Cardiac fibroblast (primary cell): ENCODE data around the gene ZNF213.

Experiments
- DNase-seq, 2 donors: peaks; one replicate each; pipeline versions ENCODE4 v3.0.0 to v3.0.0-alpha.2; 2010; ENCODE audit warnings: low read depth in 2 of 2
- H3K4me3 ChIP-seq, 2 donors: replicated peaks in 1 of 2; 1 replicate in 1 of 2; 2 replicates in 1 of 2; pipeline ENCODE4 v1.5.1; 2011; ENCODE audit warnings: low read depth in 2 of 2, low read length in 2 of 2, mild to moderate bottlenecking in 2 of 2, moderate library complexity in 1 of 2
- CTCF ChIP-seq: IDR thresholded peaks from one replicate; pipeline ENCODE4 v1.5.1; 2011; ENCODE audit warnings: low read depth, mild to moderate bottlenecking, low read length, inconsistent platforms

Gene ZNF213

GRCh38 chr16:3182608-3183444 lies 48.0 kb downstream of the ZNF213 start:
- no peak for TF ChIP-seq CTCF
- peak overlapping the region; percentile 36 to 59 for H3K4me3 ChIP-seq
- DNase-seq = peak; percentile 47 to 86

GRCh38 chr16:3183445-3184139 lies 48.8 kb downstream of the ZNF213 start:
- no peak for TF ChIP-seq CTCF
- no peak for DNase-seq
- H3K4me3 ChIP-seq = peak overlapping the region; percentile 36 to 59

- H3K4me3 ChIP-seq = no peak overlapping the region
- DNase-seq = no peak
- TF ChIP-seq CTCF = no peak
These were observed 52.3 kb downstream of the ZNF213 start for GRCh38 chr16:3186946-3187690.

GRCh38 chr16:3187798-3188674 lies 53.2 kb downstream of the ZNF213 start, which contains the start of gene OR1F1:
TSS of gene OR1F1 (plus strand) at chr16:3188204.
- DNase-seq = peak; percentile 55 to 91
- peak within 1 kb of the TSS; percentile 53 to 67 for H3K4me3 ChIP-seq
- TF ChIP-seq CTCF = no peak

GRCh38 chr16:3188675-3188924 lies 53.8 kb downstream of the ZNF213 start:
- DNase-seq = no peak
- no peak for TF ChIP-seq CTCF
- peak overlapping the region; percentile 53 to 67 for H3K4me3 ChIP-seq
